Epithelial cell of prostate (primary cell): Measurements from ENCODE around the gene ADH1B.
"Not testable (repeated sequence)": the region's sequence is repeated elsewhere in the genome, so short reads cannot be mapped to it uniquely, and the experiment has no call there.

Experiments used
- DNase-seq: peaks from one replicate; pipeline ENCODE4 v3.0.0-alpha.2; 2011; ENCODE audit warnings: low read depth, low spot score
- H3K27ac ChIP-seq: fragments of 450-650 bp; 2 replicates; pipeline ENCODE4 v1.5.1; 2017; ENCODE audit warnings: mild to moderate bottlenecking

Gene ADH1B

GRCh38 chr4:99321241-99322191 is at the start of gene ADH1B:
TSS of gene ADH1B (minus strand) at chr4:99321401. CDS start at chr4:99321331, 70 bp downstream.
- DNase-seq, result no peak
- H3K27ac ChIP-seq, result no peak within 1 kb of the TSS

- DNase-seq, H3K27ac ChIP-seq: not testable (repeated sequence)
These were observed 46.6 kb upstream of the ADH1B start for GRCh38 chr4:99367817-99368216.

DNA sequence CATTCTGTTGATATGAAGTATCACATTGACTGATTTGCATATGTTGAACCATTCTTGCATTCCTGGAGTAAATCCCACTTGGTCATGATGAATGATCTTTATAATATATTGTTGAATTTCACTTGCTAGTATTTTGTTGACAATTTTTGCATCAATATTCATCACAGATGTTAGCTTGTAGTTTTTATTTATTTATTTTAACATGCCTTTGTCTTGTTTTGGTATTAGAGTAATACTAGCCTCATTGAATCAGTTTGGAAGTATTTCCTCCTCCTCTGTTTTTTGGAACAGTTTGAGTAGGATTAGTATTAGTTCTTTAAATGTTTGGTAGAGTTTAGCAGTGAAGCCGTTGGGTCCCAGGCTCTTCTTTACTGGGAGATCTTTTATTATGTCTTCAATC is 45.3 kb upstream of the ADH1B start:
- H3K27ac ChIP-seq, result no peak overlapping the region
- DNase-seq, result no peak

- H3K27ac ChIP-seq, result no peak overlapping the region
- no peak for DNase-seq
These were observed 41.6 kb upstream of the ADH1B start for GRCh38 chr4:99362768-99363167.

- H3K27ac ChIP-seq, result no peak overlapping the region
- DNase-seq, result no peak
These were observed 40.7 kb upstream of the ADH1B start for GRCh38 chr4:99361899-99362275.

GRCh38 chr4:99361268-99361898 is 40.2 kb upstream of the ADH1B start:
- no peak overlapping the region for H3K27ac ChIP-seq
- DNase-seq, result no peak

DNA sequence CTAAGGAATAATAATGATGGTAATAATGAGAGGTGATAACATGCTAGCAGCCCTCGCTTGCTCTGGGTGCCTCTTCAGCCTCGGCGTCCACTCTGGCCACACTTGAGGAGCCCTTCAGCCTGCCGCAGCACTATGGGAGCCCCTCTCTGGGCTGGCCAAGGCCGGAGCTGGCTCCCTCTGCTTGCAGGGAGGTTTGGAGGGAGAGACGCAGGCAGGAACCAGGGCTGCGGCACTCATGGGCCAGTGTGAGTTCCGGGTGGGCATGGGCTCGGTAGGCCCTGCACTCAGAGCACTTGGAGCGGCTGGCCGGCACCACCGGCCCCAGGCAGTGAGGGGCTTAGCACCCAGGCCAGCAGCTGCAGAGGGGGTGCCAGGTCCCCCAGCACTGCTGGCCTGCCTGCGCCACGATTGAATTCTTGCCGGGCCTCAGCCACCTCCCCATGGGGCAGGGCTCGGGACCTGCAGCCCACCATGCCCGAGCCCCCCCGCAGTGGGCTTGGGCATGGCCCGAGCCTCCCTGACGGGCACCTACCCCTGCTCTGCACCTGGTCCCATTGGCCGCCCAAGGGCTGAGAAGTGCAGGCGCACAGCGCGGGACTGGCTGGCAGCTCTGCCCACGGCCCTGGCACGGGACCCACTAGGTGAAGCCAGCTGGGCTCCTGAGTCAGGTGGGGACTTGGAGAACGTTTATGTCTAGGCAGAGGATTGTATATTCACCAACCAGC is 38.4 kb upstream of the ADH1B start:
- H3K27ac ChIP-seq, result no peak overlapping the region
- no peak for DNase-seq

DNA sequence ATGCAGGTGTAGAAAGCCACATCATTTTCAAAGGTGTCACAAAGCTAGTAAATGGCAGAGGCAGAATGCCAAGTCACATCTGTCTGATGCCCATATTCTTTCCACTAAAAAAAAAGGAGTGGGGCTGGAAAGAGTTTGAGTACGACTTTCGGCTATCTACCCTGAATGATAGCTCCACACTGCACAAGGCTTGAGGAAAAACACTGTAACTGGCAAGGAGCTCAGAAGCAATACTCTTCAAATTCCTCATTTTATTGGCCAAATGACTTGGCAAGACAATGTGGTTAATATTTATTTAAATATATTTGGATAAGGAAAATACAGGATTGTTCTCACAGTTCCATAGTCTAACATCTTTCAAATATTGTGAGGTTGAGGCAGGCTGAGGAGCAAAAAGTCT is 36.7 kb upstream of the ADH1B start:
- DNase-seq, result no peak
- no peak overlapping the region for H3K27ac ChIP-seq

GRCh38 chr4:99356992-99357391 is 35.8 kb upstream of the ADH1B start:
- no peak overlapping the region for H3K27ac ChIP-seq
- no peak for DNase-seq

GRCh38 chr4:99356149-99356548 is 34.9 kb upstream of the ADH1B start:
- DNase-seq, result not testable (repeated sequence)

DNA sequence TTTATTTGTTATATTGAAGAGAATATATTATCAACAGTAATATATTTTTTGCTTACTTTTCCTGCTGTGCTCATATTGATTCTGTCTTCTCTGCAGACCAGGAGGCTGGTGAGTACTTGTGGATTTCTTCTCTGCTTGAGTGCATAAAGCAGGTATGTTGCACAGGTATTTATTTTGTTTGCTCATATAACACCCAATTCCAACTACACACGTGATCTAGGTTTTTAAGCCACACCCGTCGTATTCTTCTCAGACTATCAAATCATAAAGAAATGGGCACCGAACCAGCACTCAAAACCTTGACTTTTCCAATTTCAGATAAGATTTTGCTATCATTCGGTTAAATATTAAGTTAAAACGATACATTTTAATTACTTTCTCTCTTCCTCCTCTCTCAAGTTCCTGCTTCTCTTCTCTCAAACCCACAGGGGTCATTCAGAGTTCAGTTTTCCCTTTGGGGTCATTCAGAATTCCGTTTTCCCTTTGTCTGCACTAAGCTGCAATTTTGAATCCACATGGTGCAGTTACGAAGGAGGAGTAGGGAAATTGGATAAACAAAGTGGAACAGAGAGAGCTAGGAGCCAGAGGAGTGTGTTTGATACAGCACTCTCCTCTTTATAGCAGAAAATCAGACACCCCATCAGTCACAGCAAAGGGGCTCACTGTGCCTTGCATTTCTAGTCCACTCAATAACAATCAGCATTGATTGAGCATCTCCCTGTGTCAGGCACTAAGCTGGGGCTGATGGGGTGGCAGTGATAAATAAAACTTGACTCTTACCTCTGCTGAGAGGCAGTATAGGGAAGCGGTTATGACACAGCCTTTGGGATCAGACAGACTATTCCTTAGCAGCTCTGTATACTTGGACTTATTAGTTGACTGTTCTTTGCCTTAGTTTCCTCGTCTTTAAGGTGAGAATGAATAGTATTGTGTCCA is 31.7 kb upstream of the ADH1B start, which contains the start of gene ADH1C:
Gene ADH1C (minus strand): TSS at position 145 of the 936 bp plus-strand sequence. CDS start 71 bp downstream, at position 74.
- no peak within 1 kb of the TSS for H3K27ac ChIP-seq
- DNase-seq, result no peak

More at GRCh38 chr4:99356149-99356548, 34.9 kb upstream of the ADH1B start:
- not testable (repeated sequence) for H3K27ac ChIP-seq

GRCh38 chr4:99351487-99351886 is 30.3 kb upstream of the ADH1B start:
- no peak for DNase-seq
- no peak overlapping the region for H3K27ac ChIP-seq

DNA sequence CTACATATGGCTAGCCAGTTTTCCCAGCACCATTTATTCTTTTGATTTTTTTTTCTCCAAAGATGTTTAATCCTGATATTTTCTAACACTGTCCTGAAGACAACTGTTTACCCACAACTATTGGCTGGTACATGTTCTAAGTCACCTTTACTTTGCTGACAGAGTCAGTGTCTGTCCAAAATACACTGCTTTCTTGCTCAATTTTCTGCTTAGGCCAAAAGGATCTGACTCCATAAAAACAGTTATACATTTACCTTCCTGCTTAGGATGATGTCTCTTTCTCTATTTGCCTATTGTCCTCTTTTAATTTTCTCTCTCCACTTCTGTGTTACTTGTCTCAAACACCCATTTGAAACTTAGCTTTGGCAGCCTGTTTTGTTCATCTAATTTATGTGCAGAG is 28.1 kb upstream of the ADH1B start:
- DNase-seq, result no peak
- no peak overlapping the region for H3K27ac ChIP-seq

- DNase-seq, H3K27ac ChIP-seq: not testable (repeated sequence)
These were observed 21.4 kb upstream of the ADH1B start for GRCh38 chr4:99342624-99343023.

- no peak for DNase-seq
- no peak overlapping the region for H3K27ac ChIP-seq
These were observed 20.2 kb upstream of the ADH1B start for GRCh38 chr4:99341426-99341825.

DNA sequence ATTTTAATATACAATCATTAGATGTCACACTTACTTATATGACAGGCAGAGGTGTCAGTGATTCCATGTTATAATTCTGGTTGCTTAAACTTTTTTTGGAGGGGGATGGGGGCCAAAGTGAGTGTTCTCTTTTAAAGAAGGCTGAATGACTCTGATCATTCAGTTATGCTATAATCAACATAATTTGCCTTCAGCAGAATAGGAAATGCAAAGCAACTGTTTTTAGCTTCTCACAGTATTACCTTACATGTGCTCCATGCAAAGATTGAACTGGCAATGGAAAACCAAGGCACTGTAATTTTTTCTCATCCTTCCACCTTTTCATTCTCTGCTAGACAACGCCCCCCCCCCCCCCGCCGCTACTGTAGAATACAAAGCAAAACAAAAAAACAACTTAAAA is 18.0 kb upstream of the ADH1B start:
- no peak for DNase-seq
- H3K27ac ChIP-seq, result no peak overlapping the region

DNA sequence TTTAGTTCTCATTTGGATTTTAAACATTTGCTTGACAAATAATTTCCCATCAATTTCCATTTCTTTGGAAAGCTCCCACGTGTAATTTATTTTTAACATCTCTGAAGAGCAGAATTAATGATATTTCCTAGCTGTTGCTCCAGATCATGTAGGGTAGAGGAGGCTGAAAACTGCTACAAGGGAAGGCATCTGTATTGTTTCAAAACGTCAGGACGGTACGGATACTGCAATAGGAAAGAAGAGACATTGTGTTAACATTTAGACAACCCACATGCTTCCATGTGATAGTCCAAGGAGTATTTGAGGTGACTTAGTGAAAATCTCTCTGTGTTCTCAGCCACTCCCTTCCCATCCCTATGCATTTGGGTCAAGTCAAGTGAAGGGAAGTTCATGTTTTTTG is 15.4 kb upstream of the ADH1B start:
- no peak for DNase-seq
- no peak overlapping the region for H3K27ac ChIP-seq

GRCh38 chr4:99334880-99335279 is 13.7 kb upstream of the ADH1B start:
- no peak overlapping the region for H3K27ac ChIP-seq
- no peak for DNase-seq

GRCh38 chr4:99330648-99331047 is 9.4 kb upstream of the ADH1B start:
- H3K27ac ChIP-seq, result no peak overlapping the region
- DNase-seq, result no peak

- H3K27ac ChIP-seq, result no peak overlapping the region
- DNase-seq, result no peak
These were observed 8.7 kb upstream of the ADH1B start for GRCh38 chr4:99329876-99330275.
